PC-3 (cell line): ENCODE data around the gene CD244. TPM values are rescaled to one million over a fixed set of nuclear protein-coding genes. Genes with fewer than 3 reads are reported as not detected.

Experiments used
- ATAC-seq: fragments of 200-7000 bp; cut with Tn5 transposase; 2 replicates; pipeline ENCODE4 v1.9.1; 2020; ENCODE audit warnings: mild to moderate bottlenecking, moderate library complexity
- BruUV-seq: library from RNA; stranded (reverse); fragments of 400-500 nt; replicated peaks from 2 replicates; lab custom pipeline; 2021; lab: Mats Ljungman, UMichigan
- CTCF ChIA-PET: fragments of 300-600 bp; sonication (Branson Sonifier 250); formaldehyde crosslinking; loops from one replicate; lab custom pipeline; 2022; ENCODE audit warnings: antibody characterized with exemption; lab: Charles Lee
- POLR2A ChIA-PET: fragments of 300-600 bp; sonication (Branson Sonifier 250); formaldehyde crosslinking; loops from one replicate; lab custom pipeline; 2022; ENCODE audit warnings: antibody characterized with exemption; ENCODE audit not compliant: unreplicated experiment; lab: Charles Lee
- DNase-seq: peaks from one replicate; pipeline ENCODE4 v3.0.0-alpha.2; 2015
- H2AFZ ChIP-seq: fragments of 300-600 bp; sonication (generic); 2 replicates; pipeline ENCODE4 v1.6.0; 2016; ENCODE audit warnings: antibody characterized with exemption, low read length
- H3F3A ChIP-seq: fragments of 300-600 bp; sonication (generic); one replicate; pipeline ENCODE4 v1.6.0; 2017; ENCODE audit warnings: antibody characterized with exemption, low read length, control low read depth, mild to moderate bottlenecking; ENCODE audit not compliant: unreplicated experiment
- H3K27ac ChIP-seq: fragments of 300-600 bp; sonication (generic); 2 replicates; pipeline ENCODE4 v1.5.1; 2016; ENCODE audit warnings: mild to moderate bottlenecking, low read length
- H3K27me3 ChIP-seq: fragments of 300-600 bp; sonication (generic); 2 replicates; pipeline ENCODE4 v1.6.1; 2016; ENCODE audit warnings: low read length, mixed read lengths
- H3K36me3 ChIP-seq: fragments of 300-600 bp; sonication (generic); 2 replicates; pipeline ENCODE4 v1.6.1; 2016; ENCODE audit warnings: low read depth, mixed run types, low read length, mixed read lengths
- H3K4me1 ChIP-seq: fragments of 300-600 bp; sonication (generic); 2 replicates; pipeline ENCODE4 v1.5.1; 2016; ENCODE audit warnings: low read length; ENCODE audit not compliant: insufficient read depth
- H3K4me2 ChIP-seq: fragments of 300-600 bp; sonication (generic); 2 replicates; pipeline ENCODE4 v1.6.0; 2016; ENCODE audit warnings: low read length
- H3K4me3 ChIP-seq: fragments of 300-600 bp; sonication (generic); 2 replicates; pipeline ENCODE4 v1.5.1; 2016; ENCODE audit warnings: mild to moderate bottlenecking, low read length, mixed read lengths
- H3K79me2 ChIP-seq: fragments of 300-600 bp; sonication (generic); 2 replicates; pipeline ENCODE4 v1.6.1; 2017; ENCODE audit warnings: low read length, mixed read lengths
- H3K9ac ChIP-seq: fragments of 300-600 bp; sonication (generic); 2 replicates; pipeline ENCODE4 v1.6.0; 2016; ENCODE audit warnings: mild to moderate bottlenecking, low read length
- H3K9me2 ChIP-seq: fragments of 300-600 bp; sonication (generic); replicated peaks from 2 replicates; pipeline ENCODE4 v1.6.1; 2016; ENCODE audit warnings: mixed run types, low read length, mixed read lengths
- H3K9me3 ChIP-seq: fragments of 300-600 bp; sonication (generic); 2 replicates; pipeline ENCODE4 v1.6.1; 2016; ENCODE audit warnings: low read length, mixed read lengths
- H4K20me1 ChIP-seq: fragments of 300-600 bp; sonication (generic); 2 replicates; pipeline ENCODE4 v1.6.1; 2016; ENCODE audit warnings: low read length, mixed read lengths
- EZH2 ChIP-seq: fragments of 300-600 bp; sonication (generic); IDR thresholded peaks from one replicate; pipeline ENCODE4 v1.6.1; 2017; ENCODE audit warnings: antibody characterized with exemption, mild to moderate bottlenecking, low read length; ENCODE audit not compliant: unreplicated experiment
- EZH2phosphoT487 ChIP-seq: fragments of 300-600 bp; sonication (generic); IDR thresholded peaks from 2 replicates; pipeline ENCODE4 v1.6.1; 2018; ENCODE audit warnings: mild to moderate bottlenecking, antibody characterized with exemption, low read length, borderline replicate concordance
- intact Hi-C: fragments of 100-400 bp; cut with micrococcal nuclease; formaldehyde crosslinking; loops from 2 replicates; pipeline ENCODE4 v1.9.0; 2023
- total RNA-seq: library from RNA; depleted of rRNA; stranded (reverse); fragments of >200 nt; gene quantifications from 2 replicates; pipeline ENCODE4 v1.2.3, GENCODE V29; 2014
- TF ChIP-seq, protein P1 (sequence below): fragments of 300-600 bp; sonication (generic); conservative IDR thresholded peaks from 2 replicates; pipeline ENCODE4 v1.5.1; 2017; ENCODE audit warnings: antibody characterized with exemption, low read depth, mild to moderate bottlenecking, low read length

CD244 gene
- total RNA-seq, 1 experiment from 2014 or later = not detected

GRCh38 chr1:160798439-160798838 is 64.2 kb downstream of the CD244 start:
- Histone ChIP-seq H3K4me1 (peaks cover 7% of the 10 kb centered on the region), H2AFZ (no peak overlapping the region), H3K36me3 (no peaks in the 10 kb centered on the region), H3K9ac (no peak overlapping the region), H3K4me2 (no peak overlapping the region), H3K4me3 (no peak overlapping the region), H4K20me1 (no peaks in the 10 kb centered on the region), H3K27ac (no peak overlapping the region), H3K9me2 (no peaks in the 10 kb centered on the region), H3K79me2 (no peaks in the 10 kb centered on the region), H3F3A (no peaks in the 10 kb centered on the region), H3K27me3 (no peaks in the 10 kb centered on the region), H3K9me3 (no peaks in the 10 kb centered on the region)
- ATAC-seq (no peak), DNase-seq (no peak)
- POLR2A ChIA-PET = interaction anchor here (0.5 kb wide), 1 partner anchor 154 kb away, joined by 7 read pairs; no protein-coding TSS in a partner anchor
- TF ChIP-seq EZH2phosphoT487 = no peak
- TF ChIP-seq, protein P1, sequence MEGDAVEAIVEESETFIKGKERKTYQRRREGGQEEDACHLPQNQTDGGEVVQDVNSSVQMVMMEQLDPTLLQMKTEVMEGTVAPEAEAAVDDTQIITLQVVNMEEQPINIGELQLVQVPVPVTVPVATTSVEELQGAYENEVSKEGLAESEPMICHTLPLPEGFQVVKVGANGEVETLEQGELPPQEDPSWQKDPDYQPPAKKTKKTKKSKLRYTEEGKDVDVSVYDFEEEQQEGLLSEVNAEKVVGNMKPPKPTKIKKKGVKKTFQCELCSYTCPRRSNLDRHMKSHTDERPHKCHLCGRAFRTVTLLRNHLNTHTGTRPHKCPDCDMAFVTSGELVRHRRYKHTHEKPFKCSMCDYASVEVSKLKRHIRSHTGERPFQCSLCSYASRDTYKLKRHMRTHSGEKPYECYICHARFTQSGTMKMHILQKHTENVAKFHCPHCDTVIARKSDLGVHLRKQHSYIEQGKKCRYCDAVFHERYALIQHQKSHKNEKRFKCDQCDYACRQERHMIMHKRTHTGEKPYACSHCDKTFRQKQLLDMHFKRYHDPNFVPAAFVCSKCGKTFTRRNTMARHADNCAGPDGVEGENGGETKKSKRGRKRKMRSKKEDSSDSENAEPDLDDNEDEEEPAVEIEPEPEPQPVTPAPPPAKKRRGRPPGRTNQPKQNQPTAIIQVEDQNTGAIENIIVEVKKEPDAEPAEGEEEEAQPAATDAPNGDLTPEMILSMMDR = no peak
- no peak for TF ChIP-seq EZH2
- intact Hi-C loops = no loop called here
- CTCF ChIA-PET = no interaction called here
- BruUV-seq = no TSS peak

DNA sequence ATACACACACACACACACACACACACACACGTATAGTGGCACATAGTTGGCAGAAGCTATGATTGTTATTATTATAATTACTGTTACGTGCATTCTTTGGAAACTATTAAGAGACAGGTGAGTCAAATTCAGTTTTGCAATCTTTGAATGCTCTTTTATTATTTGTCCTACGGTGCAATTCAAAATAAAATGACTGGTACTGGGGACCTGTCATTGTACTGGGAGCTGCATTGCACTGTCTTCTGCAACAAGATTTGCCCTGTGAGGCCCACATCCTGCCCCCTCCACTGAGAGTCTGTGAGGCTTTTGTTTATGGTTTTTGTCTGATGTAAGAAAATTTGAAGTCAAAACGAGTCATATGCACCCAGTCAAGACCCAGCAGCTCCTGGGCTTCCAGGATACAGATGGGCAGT is 64.8 kb downstream of the CD244 start:
- Histone ChIP-seq H3K27ac (no peak overlapping the region), H3K9me2 (no peaks in the 10 kb centered on the region), H3K9me3 (no peaks in the 10 kb centered on the region), H3K4me3 (no peak overlapping the region), H3K27me3 (no peaks in the 10 kb centered on the region), H3K79me2 (no peaks in the 10 kb centered on the region), H3K4me2 (no peak overlapping the region), H3K36me3 (no peaks in the 10 kb centered on the region), H4K20me1 (no peaks in the 10 kb centered on the region), H2AFZ (no peak overlapping the region), H3K4me1 (peaks cover 7% of the 10 kb centered on the region), H3F3A (no peaks in the 10 kb centered on the region), H3K9ac (no peak overlapping the region)
- intact Hi-C loops = no loop called here
- ATAC-seq (no peak), DNase-seq (peak; percentile 37)
- TF ChIP-seq EZH2 = no peak
- ChIA-PET POLR2A (interaction anchor here (0.5 kb wide), 1 partner anchor 155 kb away, joined by 7 read pairs; no protein-coding TSS in a partner anchor), CTCF (no interaction called here)
- no TSS peak for BruUV-seq

DNA sequence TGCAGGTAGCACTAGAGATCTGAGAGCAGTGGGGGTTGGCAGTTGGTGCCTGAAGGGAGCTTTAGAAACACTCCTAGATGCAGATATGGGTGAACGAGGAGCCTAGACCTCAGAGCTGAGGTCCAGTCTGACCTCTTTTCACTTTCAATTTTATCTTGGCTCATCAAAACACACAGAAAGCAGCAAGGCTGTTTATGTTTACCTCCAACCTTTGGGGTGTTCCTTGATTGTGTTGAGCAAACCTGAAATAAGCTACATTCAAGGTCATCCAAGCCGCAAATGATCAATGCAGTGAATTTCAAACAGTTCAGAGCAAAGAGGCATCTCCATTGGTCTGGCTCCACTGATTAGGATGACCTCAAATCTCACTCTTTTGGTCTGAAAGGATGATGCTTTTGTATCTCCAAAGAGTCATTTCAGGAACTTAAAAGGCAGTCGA is 65.4 kb downstream of the CD244 start:
- CTCF ChIA-PET = no interaction called here
- Histone ChIP-seq H3F3A (no peaks in the 10 kb centered on the region), H3K27me3 (no peaks in the 10 kb centered on the region), H3K9ac (no peak overlapping the region), H3K36me3 (no peaks in the 10 kb centered on the region), H4K20me1 (no peaks in the 10 kb centered on the region), H3K4me1 (peaks cover 7% of the 10 kb centered on the region), H3K9me3 (no peaks in the 10 kb centered on the region), H3K4me3 (no peak overlapping the region), H3K9me2 (no peaks in the 10 kb centered on the region), H3K4me2 (no peak overlapping the region), H2AFZ (no peak overlapping the region), H3K27ac (no peak overlapping the region), H3K79me2 (no peaks in the 10 kb centered on the region)
- ATAC-seq = no peak
- intact Hi-C loops = no loop called here
- DNase-seq = no peak
- TF ChIP-seq EZH2phosphoT487 = no peak
- TF ChIP-seq EZH2 = no peak
- TF ChIP-seq, protein P1 = no peak
- no TSS peak for BruUV-seq
- POLR2A ChIA-PET = no interaction called here
